Endodermal cell (in vitro differentiated cells): Measurements from ENCODE around the gene LIPF. TPM values are rescaled to one million over a fixed set of nuclear protein-coding genes. Genes with fewer than 3 reads are reported as not detected.
"Not testable (repeated sequence)": the region's sequence is repeated elsewhere in the genome, so short reads cannot be mapped to it uniquely, and the experiment has no call there.

Experiments
- DNase-seq: peaks from one replicate; pipeline ENCODE4 v3.0.0-alpha.2; 2017
- H3K27ac ChIP-seq: 2 replicates; pipeline ENCODE4 v1.5.1; 2013; ENCODE audit warnings: mild to moderate bottlenecking, low read depth, low read length, moderate library complexity
- H3K27me3 ChIP-seq: 2 replicates; pipeline ENCODE4 v1.6.1; 2013; ENCODE audit warnings: mild to moderate bottlenecking, low read length, moderate library complexity; ENCODE audit not compliant: insufficient read depth, control insufficient read depth, poor library complexity, severe bottlenecking
- H3K36me3 ChIP-seq: 2 replicates; pipeline ENCODE4 v1.7.0; 2013; ENCODE audit warnings: mild to moderate bottlenecking, low read length, moderate library complexity; ENCODE audit not compliant: control insufficient read depth, insufficient read depth
- H3K4me1 ChIP-seq: one replicate; pipeline ENCODE4 v1.7.0; 2013; ENCODE audit warnings: low read length; ENCODE audit not compliant: control insufficient read depth, insufficient read depth
- H3K4me3 ChIP-seq: 2 replicates; pipeline ENCODE4 v1.5.1; 2013; ENCODE audit warnings: mild to moderate bottlenecking, low read length, moderate library complexity
- H3K9ac ChIP-seq: 2 replicates; pipeline ENCODE4 v1.6.1; 2013; ENCODE audit warnings: mild to moderate bottlenecking, low read length, moderate library complexity; ENCODE audit not compliant: poor library complexity, severe bottlenecking; ENCODE audit errors: extremely low read depth
- H3K9me3 ChIP-seq: 2 replicates; pipeline ENCODE4 v1.6.1; 2013; ENCODE audit warnings: mild to moderate bottlenecking, low read length, moderate library complexity; ENCODE audit not compliant: control insufficient read depth
- H3K27ac Mint-ChIP-seq: 2 replicates; pipeline ENCODE4 v1.8.0; 2020; ENCODE audit warnings: mixed read lengths
- H3K27me3 Mint-ChIP-seq: 2 replicates; pipeline ENCODE4 v1.8.0; 2021; ENCODE audit warnings: mild to moderate bottlenecking, mixed read lengths; ENCODE audit not compliant: insufficient read depth
- H3K36me3 Mint-ChIP-seq: 2 replicates; pipeline ENCODE4 v1.8.0; 2020; ENCODE audit warnings: low read depth, mixed read lengths
- H3K4me1 Mint-ChIP-seq: 2 replicates; pipeline ENCODE4 v1.8.0; 2020; ENCODE audit warnings: mixed read lengths
- H3K4me3 Mint-ChIP-seq: 2 replicates; pipeline ENCODE4 v1.8.0; 2020; ENCODE audit warnings: mild to moderate bottlenecking, moderate library complexity, mixed read lengths
- H3K9me3 Mint-ChIP-seq: 2 replicates; pipeline ENCODE4 v1.8.0; 2020; ENCODE audit warnings: mild to moderate bottlenecking, mixed read lengths
- WGBS, 2 experiments: methylation state at CpG; one replicate each; pipeline versions ENCODE4 v1.1.5 to v1.1.7; 2013; ENCODE audit warnings: missing lambda C conversion rate in 2 of 2, mixed read lengths in 1 of 2; ENCODE audit not compliant: insufficient coverage in 1 of 2, insufficient read length in 1 of 2; 5-methylcytosine and 5-hydroxymethylcytosine counted together
- total RNA-seq, 2 donors: library from RNA; stranded (reverse); fragmentation: NEBNext Ultra II Directional in 1 of 2; extraction: Animal tissue kit (Norgen Biotek cat#: 25700) in 1 of 2; gene quantifications; 2 replicates in 1 of 2; 3 replicates in 1 of 2; pipeline ENCODE4 v1.2.1, GENCODE V29; 2021
- TF ChIP-seq, protein P1 (sequence below): fragments of 200-600 bp; sonication (generic); conservative IDR thresholded peaks from 2 replicates; pipeline ENCODE4 v1.5.0; 2021; ENCODE audit warnings: antibody characterized with exemption, mild to moderate bottlenecking

The LIPF gene
- total RNA-seq, 2 donors from 2014 or later, result not detected

DNA sequence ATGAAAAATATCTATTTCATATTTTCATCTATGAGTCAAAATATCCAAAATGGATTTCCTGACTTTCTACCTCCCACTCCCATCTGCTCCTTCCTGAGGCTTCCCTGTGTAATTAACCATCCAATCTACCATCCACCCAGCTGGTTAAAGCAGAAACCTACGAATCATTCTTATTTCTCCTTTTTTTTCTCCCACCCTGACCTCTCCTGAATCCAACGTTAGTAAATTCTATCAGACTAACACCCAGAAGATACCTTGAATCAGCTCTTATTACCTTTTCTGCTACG, 3.7 kb upstream of the LIPF start:
- no peak overlapping the region for H3K27ac ChIP-seq
- no peak overlapping the region for H3K9ac ChIP-seq
- Mint-ChIP-seq H3K4me1 (peaks cover 2% of the 10 kb centered on the region), H3K27me3 (peaks cover 2% of the 10 kb centered on the region), H3K4me3 (no peak overlapping the region), H3K36me3 (no peaks in the 10 kb centered on the region), H3K9me3 (peaks cover 2% of the 10 kb centered on the region), H3K27ac (no peak overlapping the region)
- TF ChIP-seq, protein P1, sequence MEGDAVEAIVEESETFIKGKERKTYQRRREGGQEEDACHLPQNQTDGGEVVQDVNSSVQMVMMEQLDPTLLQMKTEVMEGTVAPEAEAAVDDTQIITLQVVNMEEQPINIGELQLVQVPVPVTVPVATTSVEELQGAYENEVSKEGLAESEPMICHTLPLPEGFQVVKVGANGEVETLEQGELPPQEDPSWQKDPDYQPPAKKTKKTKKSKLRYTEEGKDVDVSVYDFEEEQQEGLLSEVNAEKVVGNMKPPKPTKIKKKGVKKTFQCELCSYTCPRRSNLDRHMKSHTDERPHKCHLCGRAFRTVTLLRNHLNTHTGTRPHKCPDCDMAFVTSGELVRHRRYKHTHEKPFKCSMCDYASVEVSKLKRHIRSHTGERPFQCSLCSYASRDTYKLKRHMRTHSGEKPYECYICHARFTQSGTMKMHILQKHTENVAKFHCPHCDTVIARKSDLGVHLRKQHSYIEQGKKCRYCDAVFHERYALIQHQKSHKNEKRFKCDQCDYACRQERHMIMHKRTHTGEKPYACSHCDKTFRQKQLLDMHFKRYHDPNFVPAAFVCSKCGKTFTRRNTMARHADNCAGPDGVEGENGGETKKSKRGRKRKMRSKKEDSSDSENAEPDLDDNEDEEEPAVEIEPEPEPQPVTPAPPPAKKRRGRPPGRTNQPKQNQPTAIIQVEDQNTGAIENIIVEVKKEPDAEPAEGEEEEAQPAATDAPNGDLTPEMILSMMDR, result no peak
- WGBS, 2 experiments, result 66 to 79% methylated on average over 2 of the region's 3 CpGs
- H3K36me3 ChIP-seq, result no peaks in the 10 kb centered on the region
- no peaks in the 10 kb centered on the region for H3K4me1 ChIP-seq
- no peaks in the 10 kb centered on the region for H3K9me3 ChIP-seq
- H3K27me3 ChIP-seq, result no peaks in the 10 kb centered on the region
- no peak for DNase-seq
- H3K4me3 ChIP-seq, result no peak overlapping the region

DNA sequence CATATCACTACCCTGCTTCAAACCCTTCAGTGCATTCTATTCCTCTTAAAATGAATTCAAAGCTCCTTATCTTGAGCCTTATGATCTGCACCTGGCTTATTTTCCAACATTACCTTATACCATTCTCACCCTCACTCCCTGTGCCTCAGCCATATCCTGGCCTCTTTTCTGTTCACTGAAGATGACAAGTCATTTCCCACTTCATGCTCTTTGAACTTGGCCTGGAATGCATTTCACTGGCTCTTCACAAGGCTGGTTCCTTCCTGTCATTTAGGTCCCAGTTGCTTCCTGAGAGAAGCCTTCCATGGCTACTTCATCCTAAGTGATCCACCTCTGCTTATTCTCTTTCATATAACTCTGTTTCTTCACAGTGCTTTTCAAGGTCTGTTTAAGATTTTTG, 3.2 kb upstream of the LIPF start:
- H3K27ac Mint-ChIP-seq, result no peak overlapping the region
- H3K4me3 Mint-ChIP-seq, result no peak overlapping the region
- H3K9me3 Mint-ChIP-seq, result peaks cover 2% of the 10 kb centered on the region

DNA sequence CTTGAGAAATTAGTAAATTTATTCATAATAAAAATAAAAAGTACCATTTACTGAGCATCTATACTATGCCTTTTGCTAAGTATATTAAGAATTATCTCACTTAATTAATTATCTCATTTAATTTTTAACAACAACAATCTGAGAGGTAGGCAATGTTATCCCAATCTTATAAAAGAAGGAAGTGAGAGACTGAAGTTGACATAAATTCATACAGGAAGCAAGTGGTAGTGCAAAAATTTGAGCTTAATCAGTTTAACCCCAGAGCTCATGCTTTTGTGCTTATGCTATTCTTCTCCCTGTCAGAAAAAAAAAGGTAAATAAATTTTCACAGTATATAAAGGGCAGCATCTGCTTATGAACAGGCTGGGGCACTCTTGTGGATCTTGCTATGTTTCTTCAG, 2.7 kb upstream of the LIPF start:
- H3K27me3 ChIP-seq, result no peaks in the 10 kb centered on the region
- H3K27ac Mint-ChIP-seq, result no peak overlapping the region
- H3K4me1 Mint-ChIP-seq, result no peaks in the 10 kb centered on the region
- H3K27me3 Mint-ChIP-seq, result peaks cover 2% of the 10 kb centered on the region
- DNase-seq, result no peak
- TF ChIP-seq, protein P1, result no peak
- H3K27ac ChIP-seq, result no peak overlapping the region
- no peak overlapping the region for H3K4me3 Mint-ChIP-seq
- H3K4me1 ChIP-seq, result no peaks in the 10 kb centered on the region
- H3K4me3 ChIP-seq, result no peak overlapping the region
- H3K36me3 Mint-ChIP-seq, result no peaks in the 10 kb centered on the region
- H3K36me3 ChIP-seq, result no peaks in the 10 kb centered on the region
- H3K9me3 ChIP-seq, result no peaks in the 10 kb centered on the region
- peaks cover 2% of the 10 kb centered on the region for H3K9me3 Mint-ChIP-seq
- H3K9ac ChIP-seq, result no peak overlapping the region

More for the DNA sequence above, 3.2 kb upstream of the LIPF start:
- Mint-ChIP-seq H3K27me3 (peaks cover 2% of the 10 kb centered on the region), H3K36me3 (no peaks in the 10 kb centered on the region), H3K4me1 (no peaks in the 10 kb centered on the region)
- Histone ChIP-seq H3K9me3 (no peaks in the 10 kb centered on the region), H3K9ac (no peak overlapping the region), H3K27ac (no peak overlapping the region), H3K4me1 (no peaks in the 10 kb centered on the region), H3K4me3 (no peak overlapping the region), H3K36me3 (no peaks in the 10 kb centered on the region), H3K27me3 (no peaks in the 10 kb centered on the region)
- no peak for DNase-seq
- TF ChIP-seq, protein P1, result no peak

DNA sequence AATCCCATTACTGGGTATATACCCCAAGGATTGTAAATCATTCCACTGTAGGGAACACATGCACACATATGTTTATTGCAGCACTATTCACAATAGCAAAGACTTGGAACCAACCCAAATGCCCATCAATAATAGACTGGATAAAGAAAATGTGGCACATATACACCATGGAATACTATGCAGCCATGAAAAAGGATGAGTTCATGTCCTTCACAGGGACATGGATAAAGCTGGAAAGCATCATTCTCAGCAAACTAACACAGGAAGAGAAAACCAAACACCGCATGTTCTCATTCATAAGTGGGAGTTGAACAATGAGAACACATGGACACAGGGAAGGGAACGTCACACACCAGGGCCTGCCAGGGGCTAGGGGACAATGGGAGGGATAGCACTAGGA, 1.1 kb upstream of the LIPF start:
- H3K4me1 Mint-ChIP-seq, H3K4me1 ChIP-seq, H3K4me3 ChIP-seq, H3K36me3 Mint-ChIP-seq, H3K36me3 ChIP-seq, DNase-seq, H3K27me3 Mint-ChIP-seq, H3K27ac Mint-ChIP-seq, H3K9ac ChIP-seq, H3K9me3 Mint-ChIP-seq, H3K27me3 ChIP-seq, H3K9me3 ChIP-seq, H3K4me3 Mint-ChIP-seq, H3K27ac ChIP-seq: not testable (repeated sequence)
- 80 to 94% methylated on average over 2 of the region's 2 CpGs for WGBS, 2 experiments
